ENCODE measurements around the gene BTRC.

DNA sequence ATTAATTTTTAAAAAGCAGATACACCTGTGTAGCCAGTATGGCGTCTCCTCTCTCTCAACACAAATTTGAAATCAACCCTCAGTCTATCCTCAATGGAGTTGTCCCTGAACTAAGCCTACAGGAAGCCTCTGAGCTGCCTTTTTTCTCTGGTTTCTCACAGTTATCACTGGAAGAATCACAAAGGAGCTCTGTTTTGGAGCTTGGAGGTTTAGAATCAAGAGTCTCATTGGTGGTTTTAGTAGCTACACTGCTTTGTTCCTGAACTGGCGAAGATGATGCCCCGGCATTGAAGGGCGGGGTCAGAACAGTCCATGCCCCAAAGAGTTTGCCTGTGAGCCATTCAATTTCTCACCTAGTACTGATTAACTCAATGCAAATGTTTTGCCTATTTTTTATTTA lies 16.1 kb upstream of the BTRC start:
- TF ChIP-seq, protein P1, sequence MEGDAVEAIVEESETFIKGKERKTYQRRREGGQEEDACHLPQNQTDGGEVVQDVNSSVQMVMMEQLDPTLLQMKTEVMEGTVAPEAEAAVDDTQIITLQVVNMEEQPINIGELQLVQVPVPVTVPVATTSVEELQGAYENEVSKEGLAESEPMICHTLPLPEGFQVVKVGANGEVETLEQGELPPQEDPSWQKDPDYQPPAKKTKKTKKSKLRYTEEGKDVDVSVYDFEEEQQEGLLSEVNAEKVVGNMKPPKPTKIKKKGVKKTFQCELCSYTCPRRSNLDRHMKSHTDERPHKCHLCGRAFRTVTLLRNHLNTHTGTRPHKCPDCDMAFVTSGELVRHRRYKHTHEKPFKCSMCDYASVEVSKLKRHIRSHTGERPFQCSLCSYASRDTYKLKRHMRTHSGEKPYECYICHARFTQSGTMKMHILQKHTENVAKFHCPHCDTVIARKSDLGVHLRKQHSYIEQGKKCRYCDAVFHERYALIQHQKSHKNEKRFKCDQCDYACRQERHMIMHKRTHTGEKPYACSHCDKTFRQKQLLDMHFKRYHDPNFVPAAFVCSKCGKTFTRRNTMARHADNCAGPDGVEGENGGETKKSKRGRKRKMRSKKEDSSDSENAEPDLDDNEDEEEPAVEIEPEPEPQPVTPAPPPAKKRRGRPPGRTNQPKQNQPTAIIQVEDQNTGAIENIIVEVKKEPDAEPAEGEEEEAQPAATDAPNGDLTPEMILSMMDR (IDR thresholded peaks at IDR 0.05) = no peak
- TF ChIP-seq POLR2A (IDR thresholded peaks at IDR 0.05) (no peak), EP300 (IDR thresholded peaks at IDR 0.05) (no peak), POLR2AphosphoS5 (IDR thresholded peaks at IDR 0.05) (no peak)

Measured in stomach (tissue), 4 donors.